Measurements from ENCODE around the gene NINJ2.

DNA sequence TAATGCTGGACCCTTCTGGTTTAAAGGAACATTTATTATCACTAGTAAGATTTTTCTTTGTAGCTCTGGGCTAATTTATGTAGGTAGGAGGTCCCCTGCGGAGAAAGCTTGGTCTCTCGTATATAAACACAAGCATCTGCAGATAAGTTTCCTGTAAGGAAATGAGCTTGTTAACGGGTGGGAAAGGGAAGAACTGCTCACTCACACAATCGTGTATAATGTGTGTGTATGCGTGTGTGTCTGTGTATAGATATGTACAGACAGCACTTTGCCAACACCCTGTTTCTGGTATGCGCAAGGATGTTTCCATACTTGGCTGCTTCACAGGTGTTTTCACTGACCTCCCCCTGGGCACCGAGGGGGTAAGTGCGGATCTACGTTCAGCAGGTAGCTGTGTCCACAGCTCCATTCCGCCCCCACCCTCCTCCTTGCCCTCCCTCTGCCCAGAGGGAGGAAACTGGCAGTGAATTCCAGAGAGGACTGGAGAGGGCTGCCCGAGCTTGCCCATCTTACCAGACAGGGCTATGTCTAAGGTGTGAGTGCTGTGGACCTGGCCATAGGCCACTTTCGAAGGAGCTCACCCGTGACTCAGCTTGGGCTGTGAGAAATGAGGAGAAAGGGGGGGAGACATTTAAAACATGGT lies 65.2 kb downstream of the NINJ2 start:
- TF ChIP-seq POLR2A (IDR thresholded peaks at IDR 0.05), result no peak
- TF ChIP-seq, protein P1, sequence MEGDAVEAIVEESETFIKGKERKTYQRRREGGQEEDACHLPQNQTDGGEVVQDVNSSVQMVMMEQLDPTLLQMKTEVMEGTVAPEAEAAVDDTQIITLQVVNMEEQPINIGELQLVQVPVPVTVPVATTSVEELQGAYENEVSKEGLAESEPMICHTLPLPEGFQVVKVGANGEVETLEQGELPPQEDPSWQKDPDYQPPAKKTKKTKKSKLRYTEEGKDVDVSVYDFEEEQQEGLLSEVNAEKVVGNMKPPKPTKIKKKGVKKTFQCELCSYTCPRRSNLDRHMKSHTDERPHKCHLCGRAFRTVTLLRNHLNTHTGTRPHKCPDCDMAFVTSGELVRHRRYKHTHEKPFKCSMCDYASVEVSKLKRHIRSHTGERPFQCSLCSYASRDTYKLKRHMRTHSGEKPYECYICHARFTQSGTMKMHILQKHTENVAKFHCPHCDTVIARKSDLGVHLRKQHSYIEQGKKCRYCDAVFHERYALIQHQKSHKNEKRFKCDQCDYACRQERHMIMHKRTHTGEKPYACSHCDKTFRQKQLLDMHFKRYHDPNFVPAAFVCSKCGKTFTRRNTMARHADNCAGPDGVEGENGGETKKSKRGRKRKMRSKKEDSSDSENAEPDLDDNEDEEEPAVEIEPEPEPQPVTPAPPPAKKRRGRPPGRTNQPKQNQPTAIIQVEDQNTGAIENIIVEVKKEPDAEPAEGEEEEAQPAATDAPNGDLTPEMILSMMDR (IDR thresholded peaks at IDR 0.05), result no peak
